ENCODE results near the gene ELF5. TPM values are rescaled to one million over a fixed set of nuclear protein-coding genes. Genes with fewer than 3 reads are reported as not detected.

Gene ELF5
- total and polyA plus RNA-seq, 2 of the 13 experiments (the other 11 are each of a cell fraction or from before 2014, with no cell fraction given), result 0.51 to 2.6 TPM

DNA sequence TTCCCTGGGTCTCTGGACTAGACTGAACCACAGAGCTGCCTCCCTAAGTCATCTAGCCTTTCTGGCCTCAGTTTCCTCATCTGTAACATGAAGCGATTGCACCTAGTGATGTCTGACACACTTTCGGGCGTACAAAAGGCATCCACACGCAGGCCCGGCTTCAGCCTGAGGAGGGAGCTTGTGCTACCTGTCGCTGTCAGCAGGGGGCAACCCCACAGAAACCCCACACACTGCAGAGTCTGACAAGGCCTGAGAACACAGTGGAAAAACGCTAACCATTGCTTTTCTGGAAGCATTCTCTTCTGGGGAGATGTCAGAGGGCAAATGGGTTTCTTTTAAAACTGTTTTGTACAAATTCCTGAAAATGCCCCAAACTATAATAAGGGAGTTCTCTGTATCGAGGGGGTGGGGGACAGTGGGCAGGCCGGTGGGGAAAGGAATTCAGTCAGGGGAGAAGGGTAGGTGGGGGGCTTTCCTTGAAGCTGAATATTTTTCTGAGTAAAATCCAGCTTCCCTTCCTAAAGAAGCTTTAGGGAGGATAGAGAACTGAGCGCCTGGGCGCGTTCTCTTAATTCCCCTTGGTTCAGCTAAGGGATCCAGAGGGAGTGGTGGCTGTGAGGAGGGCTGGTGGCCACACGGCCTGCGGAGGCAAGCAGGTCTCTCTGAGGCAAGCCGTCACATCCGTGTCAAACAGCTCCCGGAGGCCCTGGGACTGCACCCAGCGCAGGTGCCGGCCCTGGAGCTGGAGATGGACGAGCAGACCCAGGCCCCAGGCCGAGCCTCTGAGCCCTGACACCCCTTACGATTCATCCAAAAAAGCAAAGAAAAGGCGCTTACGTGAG is 533 bp downstream of the ELF5 start (continued):
- TF ChIP-seq ZNF556 (CRISPR knock-in tag; IDR thresholded peaks at IDR 0.05; ENCODE audit: borderline replicate concordance) (no peak), ZNF674 (CRISPR knock-in tag; IDR thresholded peaks at IDR 0.05; ENCODE audit: low read depth) (no peak), NCOA1 (CRISPR knock-in tag; IDR thresholded peaks at IDR 0.05) (no peak), DR1 (CRISPR knock-in tag; IDR thresholded peaks at IDR 0.05) (no peak), PTBP1 (IDR thresholded peaks at IDR 0.05; ENCODE audit: low read depth, low read length, poor library complexity, severe bottlenecking) (peak; percentile 38), ZXDC (CRISPR knock-in tag; IDR thresholded peaks at IDR 0.05) (no peak), RXRB (CRISPR knock-in tag; IDR thresholded peaks at IDR 0.05; ENCODE audit: borderline replicate concordance) (0 out of 2 replicates have a peak, but pooled peaks have one; percentile 36), HMGA1 (CRISPR knock-in tag; conservative IDR thresholded peaks at IDR 0.05) (no peak), ZNF775 (CRISPR knock-in tag; IDR thresholded peaks at IDR 0.05; ENCODE audit: borderline replicate concordance) (no peak), AKAP8 (CRISPR knock-in tag; IDR thresholded peaks at IDR 0.05) (no peak), SRY (CRISPR knock-in tag; IDR thresholded peaks at IDR 0.05) (0 out of 2 replicates have a peak, but pooled peaks have one; percentile 17), ZNF598 (CRISPR knock-in tag; IDR thresholded peaks at IDR 0.05; ENCODE audit: borderline replicate concordance) (no peak), SP140L (CRISPR knock-in tag; IDR thresholded peaks at IDR 0.05; ENCODE audit: borderline replicate concordance) (no peak), ZFY (CRISPR knock-in tag; IDR thresholded peaks at IDR 0.05) (peak; percentile 47; the same call in 1 of the 2 replicates), STAG1 (CRISPR knock-in tag; IDR thresholded peaks at IDR 0.05) (peak; percentile 81), HOXA3 (CRISPR knock-in tag; IDR thresholded peaks at IDR 0.05) (no peak), HBP1 (CRISPR knock-in tag; IDR thresholded peaks at IDR 0.05; ENCODE audit: low read depth) (0 out of 2 replicates have a peak, but pooled peaks have one; percentile 37), CREB3 (CRISPR knock-in tag; IDR thresholded peaks at IDR 0.05) (no peak), ZNF777 (CRISPR knock-in tag; IDR thresholded peaks at IDR 0.05) (0 out of 2 replicates have a peak, but pooled peaks have one; percentile 17), FOXO1 (CRISPR knock-in tag; IDR thresholded peaks at IDR 0.05) (peak; percentile 23; the same call in 1 of the 2 replicates), ZFP1 (CRISPR knock-in tag; IDR thresholded peaks at IDR 0.05) (no peak), ZNF564 (CRISPR knock-in tag; IDR thresholded peaks at IDR 0.05) (no peak), XRCC5 (optimal IDR thresholded peaks at IDR 0.05; ENCODE audit: low read length) (peak; percentile 85), ZNF335 (CRISPR knock-in tag; IDR thresholded peaks at IDR 0.05) (peak; percentile 64; the same call in 1 of the 2 replicates), ZNF75D (CRISPR knock-in tag; IDR thresholded peaks at IDR 0.05; ENCODE audit: borderline replicate concordance) (no peak)
- TF ChIP-seq, protein P1, sequence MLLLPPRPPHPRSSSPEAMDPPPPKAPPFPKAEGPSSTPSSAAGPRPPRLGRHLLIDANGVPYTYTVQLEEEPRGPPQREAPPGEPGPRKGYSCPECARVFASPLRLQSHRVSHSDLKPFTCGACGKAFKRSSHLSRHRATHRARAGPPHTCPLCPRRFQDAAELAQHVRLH (CRISPR knock-in tag; IDR thresholded peaks at IDR 0.05; ENCODE audit: borderline replicate concordance, low read depth), result peak; percentile 43; the same call in 1 of the 2 replicates

Measured in HepG2 (cell line).